Retinal pigment epithelial cell (primary cell): Measurements from ENCODE around the gene RNF31.

Experiments
- DNase-seq: peaks from one replicate; pipeline ENCODE4 v3.0.0-alpha.2; 2010; ENCODE audit warnings: low read depth
- H3K4me3 ChIP-seq: 2 replicates; pipeline ENCODE4 v1.5.1; 2011; ENCODE audit warnings: mild to moderate bottlenecking, low read length, control low read depth, moderate library complexity
- CTCF ChIP-seq: conservative IDR thresholded peaks from 2 replicates; pipeline ENCODE4 v1.5.1; 2011; ENCODE audit warnings: low read depth, low read length, control low read depth, inconsistent platforms

Gene RNF31

GRCh38 chr14:24185026-24185425 lies 37.7 kb downstream of the RNF31 start:
- H3K4me3 ChIP-seq = no peak overlapping the region
- TF ChIP-seq CTCF = no peak
- no peak for DNase-seq

GRCh38 chr14:24185741-24186140 lies 38.4 kb downstream of the RNF31 start:
- no peak for TF ChIP-seq CTCF
- no peak for DNase-seq
- no peak overlapping the region for H3K4me3 ChIP-seq

GRCh38 chr14:24186831-24187538 lies 39.7 kb downstream of the RNF31 start:
- DNase-seq = no peak
- no peak for TF ChIP-seq CTCF
- no peak overlapping the region for H3K4me3 ChIP-seq

- H3K4me3 ChIP-seq = peak overlapping the region; percentile 78
- no peak for DNase-seq
- TF ChIP-seq CTCF = no peak
These were observed 40.2 kb downstream of the RNF31 start for GRCh38 chr14:24187539-24187915.

GRCh38 chr14:24188251-24189058 lies 41.2 kb downstream of the RNF31 start, which contains the start of gene IPO4:
Gene IPO4, minus strand, starts transcription at chr14:24188816. Its CDS starts 29 bp downstream, at chr14:24188787.
- peak within 1 kb of the TSS; percentile 78 for H3K4me3 ChIP-seq
- no peak for TF ChIP-seq CTCF
- peak; percentile 92 for DNase-seq

GRCh38 chr14:24189059-24189375 lies 41.7 kb downstream of the RNF31 start:
- DNase-seq = no peak
- no peak for TF ChIP-seq CTCF
- H3K4me3 ChIP-seq = peak overlapping the region; percentile 78

- TF ChIP-seq CTCF = no peak
- DNase-seq = no peak
- H3K4me3 ChIP-seq = no peak overlapping the region
These were observed 42.2 kb downstream of the RNF31 start for GRCh38 chr14:24189460-24189859.
